ENCODE data around the gene ATP1A3.

- TF ChIP-seq POLR2AphosphoS5 (IDR thresholded peaks at IDR 0.05) (no peak), CTCF (IDR thresholded peaks at IDR 0.05; ENCODE audit: poor library complexity, severe bottlenecking) (no peak), EZH2 (IDR thresholded peaks at IDR 0.05; ENCODE audit: borderline replicate concordance, insufficient read depth, low read length, poor library complexity, severe bottlenecking) (no peak), SMC3 (conservative IDR thresholded peaks at IDR 0.05; ENCODE audit: poor library complexity) (no peak), EP300 (conservative IDR thresholded peaks at IDR 0.05; ENCODE audit: poor library complexity, severe bottlenecking) (no peak), RAD21 (conservative IDR thresholded peaks at IDR 0.05) (no peak)
These were observed 4.0 kb downstream of the ATP1A3 start for GRCh38 chr19:41990028-41990427.
